BJ (cell line): ENCODE data around the gene CCDC27. TPM values are rescaled to one million over a fixed set of nuclear protein-coding genes. Genes with fewer than 3 reads are reported as not detected.
"Not testable (repeated sequence)": the region's sequence is repeated elsewhere in the genome, so short reads cannot be mapped to it uniquely, and the experiment has no call there.

ENCODE experiments used
- CTCF ChIA-PET: fragments of 350-600 bp; formaldehyde crosslinking; extraction: SDS; loops from one replicate; lab custom pipeline; 2021; ENCODE audit warnings: antibody characterized with exemption, inconsistent platforms; lab: Yijun Ruan, JAX
- POLR2A ChIA-PET: fragments of 300-600 bp; sonication (Branson Sonifier 250); formaldehyde crosslinking; extraction: SDS; loops from one replicate; lab custom pipeline; 2021; ENCODE audit warnings: antibody characterized with exemption; lab: Charles Lee
- DNase-seq: peaks from one replicate; pipeline ENCODE4 v3.0.0-alpha.2; 2011; ENCODE audit warnings: low read depth
- H3K27me3 ChIP-seq: 2 replicates; pipeline ENCODE4 v1.6.0; 2011; ENCODE audit warnings: low read length; ENCODE audit not compliant: control insufficient read depth, insufficient read depth
- H3K36me3 ChIP-seq: 2 replicates; pipeline ENCODE4 v1.5.1; 2011; ENCODE audit warnings: low read length; ENCODE audit not compliant: control insufficient read depth, insufficient read depth
- H3K4me3 ChIP-seq: 2 replicates; pipeline ENCODE4 v1.5.1; 2011; ENCODE audit warnings: low read depth, mild to moderate bottlenecking, control low read depth, low read length
- CTCF ChIP-seq: IDR thresholded peaks from 2 replicates; pipeline ENCODE4 v1.5.1; 2011; ENCODE audit warnings: low read depth, mild to moderate bottlenecking, control low read depth, inconsistent platforms, low read length, moderate library complexity; ENCODE audit not compliant: insufficient read depth
- polyA plus RNA-seq: library from polyadenylated mRNA; depleted of rRNA; stranded (reverse); fragments of >200 nt; gene quantifications from 2 replicates; pipeline ENCODE4 v1.2.3, GENCODE V29; 2011

The CCDC27 gene
- polyA plus RNA-seq, 1 experiment, result not detected

- POLR2A ChIA-PET, result no interaction called here
- DNase-seq, result no peak
- no peaks in the 10 kb centered on the region for H3K36me3 ChIP-seq
- CTCF ChIA-PET, result interaction anchor here (0.8 to 1.1 kb wide), 4 partner anchors 19 to 1674 kb away, joined by 3 read pairs; no protein-coding TSS in a partner anchor
- H3K27me3 ChIP-seq, result peaks cover 3% of the 10 kb centered on the region
- TF ChIP-seq CTCF, result no peak
- no peak overlapping the region for H3K4me3 ChIP-seq
Observed at GRCh38 chr1:3718764-3719163, 33.5 kb upstream of the CCDC27 start.

GRCh38 chr1:3721955-3722465 is 30.2 kb upstream of the CCDC27 start:
- Histone ChIP-seq H3K36me3 (no peaks in the 10 kb centered on the region), H3K4me3 (no peak overlapping the region), H3K27me3 (peaks cover 3% of the 10 kb centered on the region)
- CTCF ChIA-PET, result interaction anchor here (0.6 to 2.6 kb wide), 3 partner anchors 26 to 269 kb away, joined by 3 to 12 read pairs (median 4); no protein-coding TSS in a partner anchor
- DNase-seq, result no peak
- POLR2A ChIA-PET, result interaction anchor here (0.9 kb wide), 1 partner anchor 90 kb away, joined by 3 read pairs; no protein-coding TSS in a partner anchor
- no peak for TF ChIP-seq CTCF

GRCh38 chr1:3722846-3723245 is 29.4 kb upstream of the CCDC27 start:
- Histone ChIP-seq H3K27me3 (peaks cover 3% of the 10 kb centered on the region), H3K36me3 (no peaks in the 10 kb centered on the region), H3K4me3 (no peak overlapping the region)
- DNase-seq, result no peak
- no peak for TF ChIP-seq CTCF
- CTCF ChIA-PET, result interaction anchor here (1.2 to 2.4 kb wide), 2 partner anchors 11 to 27 kb away, joined by 3 to 30 read pairs; no protein-coding TSS in a partner anchor
- POLR2A ChIA-PET, result no interaction called here

- TF ChIP-seq CTCF, result peak; percentile 97
- POLR2A ChIA-PET, H3K4me3 ChIP-seq, H3K27me3 ChIP-seq, H3K36me3 ChIP-seq, DNase-seq: not testable (repeated sequence)
- CTCF ChIA-PET, result interaction anchor here (0.6 to 2.4 kb wide), 30 partner anchors 9 to 411 kb away, joined by 3 to 30 read pairs (median 4); partner anchors contain the start of gene CCDC27
Observed at GRCh38 chr1:3724416-3725030, 27.7 kb upstream of the CCDC27 start.

- no peak for DNase-seq
- CTCF ChIA-PET, result interaction anchor here (0.9 to 2.4 kb wide), 10 partner anchors 9 to 272 kb away, joined by 3 to 30 read pairs (median 11); no protein-coding TSS in a partner anchor
- H3K4me3 ChIP-seq, result no peak overlapping the region
- no peaks in the 10 kb centered on the region; the same call in 1 of the 2 replicates for H3K27me3 ChIP-seq
- H3K36me3 ChIP-seq, result no peaks in the 10 kb centered on the region
- TF ChIP-seq CTCF, result no peak
- POLR2A ChIA-PET, result no interaction called here
Observed at GRCh38 chr1:3725366-3725765, 26.9 kb upstream of the CCDC27 start.
